HG03108 (cell line): ENCODE data around the gene CCNK.

Experiments
- ATAC-seq: cut with Tn5 transposase; IDR thresholded peaks from one replicate; pipeline ENCODE4 v1.9.1; 2021; ENCODE audit warnings: moderate library complexity; ENCODE audit not compliant: unreplicated experiment

The CCNK gene

GRCh38 chr14:99465288-99465687 is 15.9 kb upstream of the CCNK start:
- no peak for ATAC-seq

GRCh38 chr14:99466758-99467157 is 14.5 kb upstream of the CCNK start:
- ATAC-seq, result no peak

GRCh38 chr14:99467336-99468078 is 13.7 kb upstream of the CCNK start:
- ATAC-seq, result no peak

GRCh38 chr14:99468081-99468480 is 13.1 kb upstream of the CCNK start:
- no peak for ATAC-seq

- ATAC-seq, result no peak
Observed at GRCh38 chr14:99468836-99469592, 12.2 kb upstream of the CCNK start.

- no peak for ATAC-seq
Observed at GRCh38 chr14:99471731-99472130, 9.5 kb upstream of the CCNK start.

- no peak for ATAC-seq
Observed at GRCh38 chr14:99472937-99473336, 8.3 kb upstream of the CCNK start.

GRCh38 chr14:99473458-99473857 is 7.8 kb upstream of the CCNK start:
- ATAC-seq, result no peak

- no peak for ATAC-seq
Observed at GRCh38 chr14:99475179-99475578, 6.0 kb upstream of the CCNK start.

- ATAC-seq, result no peak
Observed at GRCh38 chr14:99475660-99476059, 5.5 kb upstream of the CCNK start.

- ATAC-seq, result no peak
Observed at GRCh38 chr14:99476864-99477263, 4.3 kb upstream of the CCNK start.

- no peak for ATAC-seq
Observed at GRCh38 chr14:99478128-99478527, 3.1 kb upstream of the CCNK start.

- no peak for ATAC-seq
Observed at GRCh38 chr14:99479160-99479905, 1.9 kb upstream of the CCNK start.

- ATAC-seq, result peak; percentile 3
Observed at GRCh38 chr14:99479906-99480869, 1.0 kb upstream of the CCNK start, which contains the start of gene SETD3. TSS of gene SETD3 (minus strand) at chr14:99480859. CDS start at chr14:99465805, 15,054 bp downstream.

GRCh38 chr14:99481745-99482099 is 513 bp downstream of the CCNK start:
- no peak for ATAC-seq

- no peak for ATAC-seq
Observed at GRCh38 chr14:99484106-99484505, 2.9 kb downstream of the CCNK start.

GRCh38 chr14:99497341-99497740 is 16.1 kb downstream of the CCNK start:
- ATAC-seq, result no peak

GRCh38 chr14:99497894-99498293 is 16.7 kb downstream of the CCNK start:
- ATAC-seq, result no peak

- ATAC-seq, result no peak
Observed at GRCh38 chr14:99502989-99503421, 21.8 kb downstream of the CCNK start.

GRCh38 chr14:99503848-99504453 is 22.7 kb downstream of the CCNK start:
- ATAC-seq, result no peak
